Endothelial cell of umbilical vein (primary cell): ENCODE measurements around the gene EPHB6. TPM values are rescaled to one million over a fixed set of nuclear protein-coding genes. Genes with fewer than 3 reads are reported as not detected.

Experiments
- BruUV-seq: library from RNA; stranded (reverse); fragments of 400-500 nt; replicated peaks from 2 replicates; lab custom pipeline; 2021; lab: Mats Ljungman, UMichigan
- CTCF ChIA-PET: fragments of 300-600, 350-600 bp; sonication (Branson Sonifier 250); formaldehyde crosslinking; loops from one replicate; lab custom pipeline; 2021; ENCODE audit warnings: antibody characterized with exemption, inconsistent platforms; lab: Charles Lee
- POLR2A ChIA-PET: fragments of 300-600, 350-600 bp; sonication (Branson Sonifier 250); formaldehyde crosslinking; loops from one replicate; lab custom pipeline; 2021; ENCODE audit warnings: antibody characterized with exemption, inconsistent platforms; lab: Charles Lee
- DNase-seq: peaks from one replicate; pipeline ENCODE4 v3.0.0-alpha.2; 2011; ENCODE audit warnings: low read depth, low spot score
- FAIRE-seq: peaks from 2 replicates; lab custom pipeline; 2011; peaks lifted over from hg19 to GRCh38; lab: Jason Lieb, UNC
- H2AFZ ChIP-seq: 2 replicates; pipeline ENCODE4 v1.6.0; 2012; ENCODE audit warnings: low read depth, low read length, control low read depth, inconsistent platforms
- H3K27ac ChIP-seq: 2 replicates; pipeline ENCODE4 v1.5.1; 2011; ENCODE audit warnings: low read depth, mild to moderate bottlenecking, control low read depth, low read length, moderate library complexity; ENCODE audit not compliant: insufficient read depth
- H3K27me3 ChIP-seq, 2 experiments: 2 replicates each; pipeline versions ENCODE4 v1.6.0 to v1.6.1; 2011; ENCODE audit warnings: low read length in 2 of 2, mixed read lengths in 1 of 2; ENCODE audit not compliant: control insufficient read depth in 2 of 2, insufficient read depth in 2 of 2
- H3K36me3 ChIP-seq, 2 experiments: 2 replicates in 1 of 2; 3 replicates in 1 of 2; pipeline ENCODE4 v1.5.1; 2011; ENCODE audit warnings: low read length in 2 of 2, mild to moderate bottlenecking in 1 of 2, moderate library complexity in 1 of 2; ENCODE audit not compliant: control insufficient read depth in 2 of 2, insufficient read depth in 2 of 2; ENCODE audit errors: extremely low read depth in 1 of 2
- H3K4me1 ChIP-seq: 3 replicates; pipeline ENCODE4 v1.5.1; 2011; ENCODE audit warnings: mild to moderate bottlenecking, low read length; ENCODE audit not compliant: control insufficient read depth, insufficient read depth; ENCODE audit errors: extremely low read depth
- H3K4me2 ChIP-seq: 2 replicates; pipeline ENCODE4 v1.6.1; 2011; ENCODE audit warnings: low read length, control low read depth, mixed read lengths; ENCODE audit not compliant: insufficient read depth
- H3K4me3 ChIP-seq, 3 experiments: fragments of 200-600 bp in 1 of 3; sonication (generic), shearing (Covaris generic) in 1 of 3; replicated peaks in 1 of 3; 2 replicates each; pipeline ENCODE4 v1.5.1; 2011 to 2016; ENCODE audit warnings: control low read depth in 3 of 3, low read length in 3 of 3, mild to moderate bottlenecking in 2 of 3, inconsistent platforms in 1 of 3, low read depth in 1 of 3, moderate library complexity in 1 of 3; ENCODE audit not compliant: insufficient read depth in 1 of 3
- H3K79me2 ChIP-seq: 2 replicates; pipeline ENCODE4 v1.6.0; 2012; ENCODE audit warnings: low read length, inconsistent platforms; ENCODE audit not compliant: control insufficient read depth, insufficient read depth
- H3K9ac ChIP-seq: replicated peaks from 2 replicates; pipeline ENCODE3; 2011; ENCODE audit warnings: low read length, control low read depth; ENCODE audit not compliant: insufficient read depth; ENCODE audit errors: extremely low read depth
- H3K9me1 ChIP-seq: replicated peaks from 3 replicates; pipeline ENCODE4 v1.6.0; 2011; ENCODE audit warnings: mild to moderate bottlenecking, low read length; ENCODE audit not compliant: control insufficient read depth, insufficient read depth; ENCODE audit errors: extremely low read depth
- H3K9me3 ChIP-seq: replicated peaks from 2 replicates; pipeline ENCODE4 v1.5.1; 2012; ENCODE audit warnings: low read length, inconsistent platforms; ENCODE audit not compliant: control insufficient read depth, insufficient read depth
- H4K20me1 ChIP-seq: replicated peaks from 2 replicates; pipeline ENCODE3; 2011; ENCODE audit warnings: mild to moderate bottlenecking, low read length; ENCODE audit not compliant: control insufficient read depth, insufficient read depth; ENCODE audit errors: extremely low read depth
- EZH2 ChIP-seq: IDR thresholded peaks from 2 replicates; pipeline ENCODE4 v1.6.1; 2012; ENCODE audit warnings: borderline replicate concordance, low read depth, mild to moderate bottlenecking, moderate library complexity, low read length, inconsistent platforms; ENCODE audit not compliant: severe bottlenecking
- FOS ChIP-seq: IDR thresholded peaks from 2 replicates; pipeline ENCODE4 v1.6.1; 2011; ENCODE audit warnings: mild to moderate bottlenecking, low read length, moderate library complexity, borderline replicate concordance; ENCODE audit not compliant: insufficient read depth
- GATA2 ChIP-seq: IDR thresholded peaks from 2 replicates; pipeline ENCODE4 v1.7.0; 2011; ENCODE audit warnings: low read depth, mild to moderate bottlenecking, moderate library complexity, mixed read lengths, low read length; ENCODE audit not compliant: insufficient read length, insufficient read depth
- JUN ChIP-seq: IDR thresholded peaks from 2 replicates; pipeline ENCODE4 v1.6.1; 2011; ENCODE audit warnings: borderline replicate concordance, low read depth; ENCODE audit not compliant: insufficient read length, insufficient read depth
- MAX ChIP-seq: IDR thresholded peaks from 2 replicates; pipeline ENCODE4 v1.6.1; 2011; ENCODE audit not compliant: insufficient read depth, insufficient read length
- MYC ChIP-seq: IDR thresholded peaks from one replicate; pipeline ENCODE4 v1.6.1; 2011; ENCODE audit warnings: mild to moderate bottlenecking, low read depth, low read length
- POLR2A ChIP-seq: IDR thresholded peaks from 2 replicates; pipeline ENCODE4 v1.6.1; 2012; ENCODE audit warnings: low read depth, mild to moderate bottlenecking, control low read depth, low read length
- POLR2AphosphoS5 ChIP-seq: IDR thresholded peaks from 2 replicates; pipeline ENCODE4 v1.6.1; 2012; ENCODE audit warnings: low read depth, mild to moderate bottlenecking, control low read depth, low read length, moderate library complexity; ENCODE audit not compliant: insufficient read depth
- dilution Hi-C: fragments of 300-500 bp; cut with MboI; formaldehyde crosslinking; loops from one replicate; pipeline ENCODE4 v1.15.0; 2019; ENCODE audit warnings: low sequenced_read_pairs; ENCODE audit not compliant: extremely low pct_ligation_motif_present
- intact Hi-C: fragments of 100-400 bp; cut with micrococcal nuclease; formaldehyde crosslinking; loops from one replicate; pipeline ENCODE4 v1.10.0; 2022
- polyA plus RNA-seq, 4 experiments: library from polyadenylated mRNA; depleted of rRNA in 3 of 4; stranded (reverse) in 3 of 4; unstranded in 1 of 4; fragments of >200 nt; gene quantifications; 2 replicates each; pipeline versions ENCODE4 v1.2.1 to v1.2.3, GENCODE V29; 2011 to 2012; ENCODE audit warnings: missing spikeins in 1 of 4
- total RNA-seq: library from RNA; stranded (reverse); gene quantifications from 2 replicates; pipeline ENCODE4 v1.2.3, GENCODE V29; 2021
- TF ChIP-seq, protein P1 (sequence below), 2 donors: IDR thresholded peaks; 1 replicate in 1 of 2; 2 replicates in 1 of 2; pipeline ENCODE4 v1.5.1; 2011; ENCODE audit warnings: low read length in 2 of 2, mild to moderate bottlenecking in 2 of 2, moderate library complexity in 2 of 2, control low read depth in 1 of 2, inconsistent platforms in 1 of 2, low read depth in 1 of 2; ENCODE audit not compliant: insufficient read depth in 1 of 2; ENCODE audit errors: extremely low read depth in 1 of 2

Gene EPHB6
- total and polyA plus RNA-seq, 2 donors (not counting 3 experiments of a cell fraction or from before 2014, with no cell fraction given) = 0.86 to 2.9 TPM

- Histone ChIP-seq H3K9me1 (no peaks in the 10 kb centered on the region), H4K20me1 (no peaks in the 10 kb centered on the region), H3K27me3 (peaks cover 0 to 2% of the 10 kb centered on the region in 2 experiments), H3K36me3 (no peaks in the 10 kb centered on the region), H3K9ac (no peak overlapping the region), H2AFZ (no peak overlapping the region), H3K79me2 (no peaks in the 10 kb centered on the region), H3K4me1 (no peaks in the 10 kb centered on the region), H3K4me2 (no peak overlapping the region), H3K9me3 (no peaks in the 10 kb centered on the region), H3K27ac (no peak overlapping the region), H3K4me3 (no peak overlapping the region)
- no TSS peak for BruUV-seq
- no peak for DNase-seq
- FAIRE-seq = no peak
- intact Hi-C loops = loop anchor here (2.0 kb wide), 1 partner anchor 15 kb away; no protein-coding TSS in a partner anchor
- ChIA-PET POLR2A (no interaction called here), CTCF (no interaction called here)
- no peak for TF ChIP-seq JUN
- no peak for TF ChIP-seq GATA2
- no peak for TF ChIP-seq MAX
- no peak for TF ChIP-seq POLR2AphosphoS5
- TF ChIP-seq, protein P1, sequence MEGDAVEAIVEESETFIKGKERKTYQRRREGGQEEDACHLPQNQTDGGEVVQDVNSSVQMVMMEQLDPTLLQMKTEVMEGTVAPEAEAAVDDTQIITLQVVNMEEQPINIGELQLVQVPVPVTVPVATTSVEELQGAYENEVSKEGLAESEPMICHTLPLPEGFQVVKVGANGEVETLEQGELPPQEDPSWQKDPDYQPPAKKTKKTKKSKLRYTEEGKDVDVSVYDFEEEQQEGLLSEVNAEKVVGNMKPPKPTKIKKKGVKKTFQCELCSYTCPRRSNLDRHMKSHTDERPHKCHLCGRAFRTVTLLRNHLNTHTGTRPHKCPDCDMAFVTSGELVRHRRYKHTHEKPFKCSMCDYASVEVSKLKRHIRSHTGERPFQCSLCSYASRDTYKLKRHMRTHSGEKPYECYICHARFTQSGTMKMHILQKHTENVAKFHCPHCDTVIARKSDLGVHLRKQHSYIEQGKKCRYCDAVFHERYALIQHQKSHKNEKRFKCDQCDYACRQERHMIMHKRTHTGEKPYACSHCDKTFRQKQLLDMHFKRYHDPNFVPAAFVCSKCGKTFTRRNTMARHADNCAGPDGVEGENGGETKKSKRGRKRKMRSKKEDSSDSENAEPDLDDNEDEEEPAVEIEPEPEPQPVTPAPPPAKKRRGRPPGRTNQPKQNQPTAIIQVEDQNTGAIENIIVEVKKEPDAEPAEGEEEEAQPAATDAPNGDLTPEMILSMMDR (IDR thresholded peaks at IDR 0.05; ENCODE audit: extremely low read depth in 1 of 2, insufficient read depth in 1 of 2, low read depth in 1 of 2, low read length in 2 of 2) = no peak
- TF ChIP-seq MYC = no peak
- no peak for TF ChIP-seq EZH2
- TF ChIP-seq POLR2A = no peak
- TF ChIP-seq FOS = no peak
- dilution Hi-C loops = no loop called here
Observed at GRCh38 chr7:142833174-142834048, 21.5 kb upstream of the EPHB6 start.
